Inflammatory macrophage treated with lipopolysaccharide for 1 hour (primary cell): Measurements from ENCODE around the gene PAK3.

Experiments
- DNase-seq, 2 donors: peaks; one replicate each; pipeline ENCODE4 v3.0.0-alpha.2; 2020 to 2022

PAK3 gene

GRCh38 chrX:111264385-111264784 is 168.4 kb downstream of the PAK3 start:
- no peak for DNase-seq

- no peak for DNase-seq
These were observed 169.5 kb downstream of the PAK3 start for GRCh38 chrX:111265486-111265885.

- DNase-seq = no peak
These were observed 172.5 kb downstream of the PAK3 start for GRCh38 chrX:111268506-111268905.

GRCh38 chrX:111270339-111270738 is 174.3 kb downstream of the PAK3 start, which contains the start of gene CAPN6:
TSS of gene CAPN6 (minus strand) at chrX:111270483. CDS start at chrX:111263936, 6,547 bp downstream.
- no peak for DNase-seq
